Kidney (tissue), 14 donors: Measurements from ENCODE around the gene WAPL. TPM values are rescaled to one million over a fixed set of nuclear protein-coding genes. Genes with fewer than 3 reads are reported as not detected.

ENCODE experiments used
- DNase-seq, 5 donors: peaks; one replicate each; pipeline ENCODE4 v3.0.0-alpha.2; 2013 to 2020
- FAIRE-seq: peaks from 2 replicates; lab custom pipeline; 2012; peaks lifted over from hg19 to GRCh38; lab: Jason Lieb, UNC
- H3K27ac ChIP-seq, 2 donors: one replicate each; pipeline ENCODE4 v1.7.0; 2013; ENCODE audit warnings: low read depth in 2 of 2, low read length in 2 of 2, inconsistent platforms in 1 of 2
- H3K27me3 ChIP-seq: one replicate; pipeline ENCODE4 v1.7.1; 2013; ENCODE audit warnings: low read length, inconsistent platforms; ENCODE audit not compliant: control insufficient read depth, insufficient read depth
- H3K36me3 ChIP-seq, 3 donors: one replicate each; pipeline versions ENCODE4 v1.7.0 to v1.7.1; 2013; ENCODE audit warnings: low read length in 3 of 3, control low read depth in 1 of 3, inconsistent platforms in 1 of 3; ENCODE audit not compliant: insufficient read depth in 3 of 3, control insufficient read depth in 2 of 3
- H3K4me1 ChIP-seq, 3 donors: one replicate each; pipeline versions ENCODE4 v1.7.0 to v1.7.1; 2013; ENCODE audit warnings: low read length in 3 of 3, inconsistent platforms in 1 of 3, low read depth in 1 of 3; ENCODE audit not compliant: control insufficient read depth in 2 of 3, insufficient read depth in 2 of 3
- H3K4me3 ChIP-seq, 3 donors: one replicate each; pipeline versions ENCODE4 v1.7.0 to v1.8.1; 2013; ENCODE audit warnings: low read length in 3 of 3, control low read depth in 1 of 3, inconsistent platforms in 1 of 3
- H3K9ac ChIP-seq, 3 donors: one replicate each; pipeline versions ENCODE4 v1.7.0 to v1.7.1; 2013; ENCODE audit warnings: low read length in 3 of 3, control low read depth in 1 of 3, inconsistent platforms in 1 of 3
- H3K9me3 ChIP-seq, 3 donors: one replicate each; pipeline versions ENCODE4 v1.7.0 to v1.7.1; 2013; ENCODE audit warnings: low read length in 3 of 3, control low read depth in 1 of 3, inconsistent platforms in 1 of 3; ENCODE audit not compliant: control insufficient read depth in 2 of 3, insufficient read depth in 1 of 3
- intact Hi-C: fragments of 100-400 bp; cut with DNase I; formaldehyde crosslinking; loops from one replicate; pipeline ENCODE4 v1.11.1; 2022
- polyA plus RNA-seq: library from polyadenylated mRNA; stranded (reverse); fragments of 350-450 nt; fragmentation: Illumina TruSeq; extraction: RNeasy Lipid Tissue Mini Kit (QIAGEN cat#74804); gene quantifications from one replicate; pipeline ENCODE4 v1.2.3, GENCODE V29; 2014; ENCODE audit warnings: low read depth, low replicate concordance; ENCODE audit not compliant: insufficient read depth
- total RNA-seq: library from RNA; stranded (reverse); fragmentation: NEBNext Ultra II Directional; extraction: Animal tissue kit (Norgen Biotek cat#: 25700); gene quantifications from one replicate; pipeline ENCODE4 v1.2.1, GENCODE V29; 2021
- TF ChIP-seq, protein P1 (sequence below): IDR thresholded peaks from 3 replicates; pipeline ENCODE4 v1.5.1; 2012; ENCODE audit warnings: mild to moderate bottlenecking, moderate library complexity, borderline replicate concordance; ENCODE audit not compliant: insufficient read depth; ENCODE audit errors: extremely low read depth
- donor health status: control.
- donor health status: control.
- donor health status: control.
- donor health status: control.
- donor health status: control.
- donor health status: DM: yes; HTN: yes; CAD: no.
- donor health status: Normal renal cell carcinoma (clear cell type).

The WAPL gene
- total and polyA plus RNA-seq, 2 donors from 2014 or later, result 17.6 to 34.7 TPM

DNA sequence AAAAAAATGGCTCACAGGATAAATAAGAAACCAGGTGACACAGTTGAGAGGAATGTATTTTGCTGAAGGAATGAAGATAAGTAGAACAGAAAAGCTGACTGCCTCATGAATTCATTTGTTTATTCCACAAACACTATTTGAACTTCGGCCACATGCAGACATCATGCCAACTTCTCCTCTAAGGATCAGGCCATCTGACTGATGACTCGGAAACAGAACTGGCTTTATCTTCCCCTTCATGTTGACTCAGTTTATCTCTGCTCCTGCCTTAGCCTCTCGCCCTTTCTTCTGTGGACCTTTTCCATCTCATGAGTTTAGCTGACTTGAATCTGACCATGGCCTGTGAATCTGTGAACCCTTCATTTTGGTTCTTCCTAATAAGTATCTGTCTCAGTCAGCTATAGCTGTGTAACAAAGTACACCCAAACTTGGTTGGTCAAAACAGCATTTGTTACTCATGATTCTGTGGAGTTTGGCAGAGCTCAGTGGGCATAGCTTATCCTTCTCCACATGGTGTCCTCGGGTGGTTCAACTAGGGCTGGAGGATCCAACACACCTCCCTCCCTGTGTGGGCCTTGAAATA is 111.0 kb downstream of the WAPL start:
- intact Hi-C loops, result no loop called here
- DNase-seq (no peak), FAIRE-seq (no peak)
- TF ChIP-seq, protein P1, sequence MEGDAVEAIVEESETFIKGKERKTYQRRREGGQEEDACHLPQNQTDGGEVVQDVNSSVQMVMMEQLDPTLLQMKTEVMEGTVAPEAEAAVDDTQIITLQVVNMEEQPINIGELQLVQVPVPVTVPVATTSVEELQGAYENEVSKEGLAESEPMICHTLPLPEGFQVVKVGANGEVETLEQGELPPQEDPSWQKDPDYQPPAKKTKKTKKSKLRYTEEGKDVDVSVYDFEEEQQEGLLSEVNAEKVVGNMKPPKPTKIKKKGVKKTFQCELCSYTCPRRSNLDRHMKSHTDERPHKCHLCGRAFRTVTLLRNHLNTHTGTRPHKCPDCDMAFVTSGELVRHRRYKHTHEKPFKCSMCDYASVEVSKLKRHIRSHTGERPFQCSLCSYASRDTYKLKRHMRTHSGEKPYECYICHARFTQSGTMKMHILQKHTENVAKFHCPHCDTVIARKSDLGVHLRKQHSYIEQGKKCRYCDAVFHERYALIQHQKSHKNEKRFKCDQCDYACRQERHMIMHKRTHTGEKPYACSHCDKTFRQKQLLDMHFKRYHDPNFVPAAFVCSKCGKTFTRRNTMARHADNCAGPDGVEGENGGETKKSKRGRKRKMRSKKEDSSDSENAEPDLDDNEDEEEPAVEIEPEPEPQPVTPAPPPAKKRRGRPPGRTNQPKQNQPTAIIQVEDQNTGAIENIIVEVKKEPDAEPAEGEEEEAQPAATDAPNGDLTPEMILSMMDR, result no peak
- Histone ChIP-seq H3K36me3 (no peaks in the 10 kb centered on the region), H3K27me3 (no peaks in the 10 kb centered on the region), H3K4me1 (peaks cover 0 to 13% (median 7%) of the 10 kb centered on the region in 3 donors), H3K27ac (peak overlapping the region; percentile 25 to 48), H3K9ac (no peak overlapping the region), H3K4me3 (no peak overlapping the region), H3K9me3 (peaks cover 0 to 5% (median 3%) of the 10 kb centered on the region in 3 donors)

GRCh38 chr10:86409183-86409582 is 112.4 kb downstream of the WAPL start:
- no peaks in the 10 kb centered on the region for H3K36me3 ChIP-seq
- TF ChIP-seq, protein P1, result no peak
- no peak overlapping the region for H3K4me3 ChIP-seq
- peaks cover 0 to 13% (median 7%) of the 10 kb centered on the region in 3 donors for H3K4me1 ChIP-seq
- no peak for FAIRE-seq
- H3K9ac ChIP-seq, result no peak overlapping the region
- intact Hi-C loops, result no loop called here
- DNase-seq, result no peak
- H3K9me3 ChIP-seq, result peaks cover 0 to 5% (median 3%) of the 10 kb centered on the region in 3 donors
- H3K27ac ChIP-seq, result no peak overlapping the region
- no peaks in the 10 kb centered on the region for H3K27me3 ChIP-seq

- no peaks in the 10 kb centered on the region for H3K36me3 ChIP-seq
- H3K27ac ChIP-seq, result no peak overlapping the region
- FAIRE-seq, result no peak
- no peak overlapping the region for H3K9ac ChIP-seq
- DNase-seq, result peak in 4 of 5 donors; percentile 46 to 73 (median 54)
- TF ChIP-seq, protein P1, result no peak
- no peak overlapping the region for H3K4me3 ChIP-seq
- H3K27me3 ChIP-seq, result no peaks in the 10 kb centered on the region
- no peaks in the 10 kb centered on the region for H3K9me3 ChIP-seq
- intact Hi-C loops, result no loop called here
- peaks cover 0 to 24% (median 0%) of the 10 kb centered on the region in 3 donors for H3K4me1 ChIP-seq
Measured at GRCh38 chr10:86403183-86403797, 118.3 kb downstream of the WAPL start.
